Thymus (tissue), 11 donors: ENCODE measurements around the gene MRPS22. TPM values are rescaled to one million over a fixed set of nuclear protein-coding genes. Genes with fewer than 3 reads are reported as not detected.

Experiments used
- DNase-seq, 9 donors: peaks; one replicate each; pipeline ENCODE4 v3.0.0-alpha.2; 2013; ENCODE audit warnings: low spot score in 9 of 9, low read depth in 6 of 9, missing footprints in 1 of 9
- H3K27ac ChIP-seq, 2 donors: one replicate each; pipeline ENCODE4 v1.5.1; 2013; ENCODE audit warnings: control low read depth in 1 of 2, low read depth in 1 of 2, low read length in 1 of 2, mild to moderate bottlenecking in 1 of 2, moderate library complexity in 1 of 2
- H3K27me3 ChIP-seq, 2 donors: one replicate each; pipeline ENCODE4 v1.5.1; 2013; ENCODE audit warnings: low read length in 1 of 2; ENCODE audit not compliant: control insufficient read depth in 2 of 2, insufficient read depth in 1 of 2
- H3K36me3 ChIP-seq, 2 donors: one replicate each; pipeline ENCODE4 v1.5.1; 2013; ENCODE audit warnings: low read length in 1 of 2, mild to moderate bottlenecking in 1 of 2, moderate library complexity in 1 of 2; ENCODE audit not compliant: control insufficient read depth in 2 of 2, insufficient read depth in 2 of 2
- H3K4me1 ChIP-seq, 2 donors: one replicate each; pipeline ENCODE4 v1.5.1; 2013; ENCODE audit warnings: low read length in 2 of 2; ENCODE audit not compliant: control insufficient read depth in 2 of 2, insufficient read depth in 2 of 2
- H3K4me3 ChIP-seq, 2 donors: one replicate each; pipeline ENCODE4 v1.5.1; 2013; ENCODE audit warnings: low read length in 2 of 2, control low read depth in 1 of 2, mild to moderate bottlenecking in 1 of 2
- H3K9me3 ChIP-seq, 2 donors: one replicate each; pipeline ENCODE4 v1.5.1; 2013; ENCODE audit warnings: low read length in 1 of 2, mild to moderate bottlenecking in 1 of 2; ENCODE audit not compliant: control insufficient read depth in 2 of 2, insufficient read depth in 1 of 2
- whole genome bisulfite sequencing: extraction: QIAGEN DNeasy Blood & Tissue Kit; methylation state at CpG from one replicate; pipeline ENCODE4 v1.1.7; 2013; 5-methylcytosine and 5-hydroxymethylcytosine counted together
- polyA plus RNA-seq: library from polyadenylated mRNA; stranded (reverse); fragments of 200-250 nt; gene quantifications from one replicate; pipeline ENCODE4 v1.2.3, GENCODE V29; 2013
- total RNA-seq: library from RNA; stranded (reverse); fragments of 120-200 nt; gene quantifications from one replicate; pipeline ENCODE4 v1.2.4, GENCODE V29; 2013
- donor health status: healthy.

The MRPS22 gene
- total and polyA plus RNA-seq, 2 donors = 40.2 to 55.2 TPM

- no peak overlapping the region for H3K4me3 ChIP-seq
- H3K9me3 ChIP-seq = no peaks in the 10 kb centered on the region
- WGBS = 73% methylated on average over 4 of the region's 4 CpGs
These were observed 35.3 kb upstream of the MRPS22 start for GRCh38 chr3:139308560-139308959.

GRCh38 chr3:139309061-139309591 is 34.7 kb upstream of the MRPS22 start:
- no peaks in the 10 kb centered on the region for H3K27me3 ChIP-seq
- 50% methylated on average over 2 of the region's 2 CpGs for WGBS
- DNase-seq = no peak

More at GRCh38 chr3:139308560-139308959, 35.3 kb upstream of the MRPS22 start:
- no peak overlapping the region for H3K27ac ChIP-seq
- H3K4me1 ChIP-seq = no peaks in the 10 kb centered on the region
- DNase-seq = no peak
- H3K36me3 ChIP-seq = no peaks in the 10 kb centered on the region
- H3K27me3 ChIP-seq = no peaks in the 10 kb centered on the region

GRCh38 chr3:139309880-139310279 is 33.9 kb upstream of the MRPS22 start:
- no peaks in the 10 kb centered on the region for H3K36me3 ChIP-seq
- no peaks in the 10 kb centered on the region for H3K9me3 ChIP-seq
- H3K4me1 ChIP-seq = no peaks in the 10 kb centered on the region
- H3K27me3 ChIP-seq = no peaks in the 10 kb centered on the region
- H3K27ac ChIP-seq = no peak overlapping the region
- WGBS = 89% methylated on average over 4 of the region's 4 CpGs
- no peak for DNase-seq
- no peak overlapping the region for H3K4me3 ChIP-seq

More at GRCh38 chr3:139309061-139309591, 34.7 kb upstream of the MRPS22 start:
- Histone ChIP-seq H3K36me3 (no peaks in the 10 kb centered on the region), H3K4me1 (no peaks in the 10 kb centered on the region), H3K4me3 (no peak overlapping the region), H3K27ac (no peak overlapping the region), H3K9me3 (no peaks in the 10 kb centered on the region)

GRCh38 chr3:139310474-139310933 is 33.3 kb upstream of the MRPS22 start:
- Histone ChIP-seq H3K4me1 (no peaks in the 10 kb centered on the region), H3K27ac (no peak overlapping the region), H3K4me3 (no peak overlapping the region), H3K36me3 (no peaks in the 10 kb centered on the region), H3K27me3 (no peaks in the 10 kb centered on the region), H3K9me3 (no peaks in the 10 kb centered on the region)
- WGBS = 85% methylated on average over 8 of the region's 8 CpGs
- no peak for DNase-seq

DNA sequence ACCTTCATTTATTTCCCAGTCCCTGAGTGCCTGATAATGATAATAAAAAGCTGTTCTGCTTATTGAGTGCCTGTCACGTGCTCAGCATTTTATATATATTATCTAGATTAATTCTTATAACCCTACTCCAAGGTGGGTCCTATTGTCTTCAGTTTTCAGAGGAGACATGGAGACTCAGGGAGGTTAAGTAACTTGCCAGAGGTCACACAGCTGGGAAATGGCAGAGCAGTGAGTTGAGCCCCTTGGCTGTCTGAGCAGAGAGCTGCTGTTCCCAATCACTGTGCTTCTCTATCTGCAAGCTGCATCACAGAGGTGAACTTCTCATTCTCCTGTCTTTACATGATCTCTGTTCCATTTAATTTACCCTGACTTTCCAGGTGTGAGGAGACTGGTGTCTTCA is 32.3 kb upstream of the MRPS22 start:
- Histone ChIP-seq H3K4me1 (no peaks in the 10 kb centered on the region), H3K27ac (no peak overlapping the region), H3K27me3 (no peaks in the 10 kb centered on the region), H3K4me3 (no peak overlapping the region), H3K9me3 (no peaks in the 10 kb centered on the region), H3K36me3 (no peaks in the 10 kb centered on the region)
- DNase-seq = no peak
- 87% methylated on average over 1 of the region's 1 CpG for WGBS

GRCh38 chr3:139312416-139312815 is 31.4 kb upstream of the MRPS22 start:
- Histone ChIP-seq H3K4me1 (no peaks in the 10 kb centered on the region), H3K27me3 (no peaks in the 10 kb centered on the region), H3K27ac (no peak overlapping the region), H3K36me3 (no peaks in the 10 kb centered on the region), H3K9me3 (no peaks in the 10 kb centered on the region), H3K4me3 (no peak overlapping the region)
- DNase-seq = no peak
- WGBS = 92% methylated on average over 1 of the region's 1 CpG

- Histone ChIP-seq H3K4me1 (no peaks in the 10 kb centered on the region), H3K27me3 (no peaks in the 10 kb centered on the region), H3K36me3 (no peaks in the 10 kb centered on the region), H3K27ac (no peak overlapping the region), H3K4me3 (no peak overlapping the region), H3K9me3 (no peaks in the 10 kb centered on the region)
- 97% methylated on average over 2 of the region's 2 CpGs for WGBS
- no peak for DNase-seq
These were observed 30.9 kb upstream of the MRPS22 start for GRCh38 chr3:139312959-139313358.

DNA sequence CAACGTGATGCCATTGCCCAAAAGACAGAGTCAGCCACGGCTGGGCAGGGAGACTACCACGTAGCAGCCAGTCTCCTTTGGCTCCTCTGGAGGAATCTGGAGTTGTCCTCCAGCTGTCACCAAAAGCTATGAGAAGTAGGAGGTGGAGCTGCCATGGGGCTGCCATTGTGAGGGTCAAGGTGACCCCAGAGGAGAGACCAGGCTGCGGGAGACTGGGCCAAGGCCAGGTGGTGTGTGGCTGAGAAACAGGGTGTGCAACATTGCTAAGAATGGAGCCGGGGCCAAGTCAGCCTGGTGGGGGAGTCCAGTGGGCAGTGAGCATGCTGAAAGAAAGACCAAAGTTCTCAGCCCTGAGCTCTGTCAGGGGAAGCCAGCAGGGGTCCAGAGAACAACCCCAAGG is 29.9 kb upstream of the MRPS22 start:
- no peak for DNase-seq
- 89% methylated on average over 5 of the region's 5 CpGs for WGBS
- Histone ChIP-seq H3K9me3 (no peaks in the 10 kb centered on the region), H3K36me3 (no peaks in the 10 kb centered on the region), H3K27me3 (no peaks in the 10 kb centered on the region), H3K27ac (no peak overlapping the region), H3K4me1 (no peaks in the 10 kb centered on the region), H3K4me3 (no peak overlapping the region)

DNA sequence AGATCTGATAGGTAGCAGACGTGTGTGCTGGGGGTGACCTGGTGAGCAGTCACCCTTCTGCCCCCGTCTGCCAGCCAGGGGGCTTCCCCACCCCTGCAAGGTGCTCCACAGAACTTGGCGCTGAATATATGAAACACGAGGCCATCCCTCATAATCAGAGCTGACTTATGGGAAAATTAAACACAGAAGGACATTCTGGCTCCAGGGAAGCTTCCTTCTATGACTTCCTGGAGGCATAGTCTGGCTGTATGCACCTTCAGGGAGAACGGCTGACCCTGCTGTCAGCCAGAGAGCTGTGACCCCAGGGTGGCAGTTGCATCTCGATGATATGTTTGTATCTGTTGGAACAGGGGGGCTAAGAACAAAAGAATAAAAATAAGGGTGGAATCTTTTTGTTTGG is 26.6 kb upstream of the MRPS22 start:
- Histone ChIP-seq H3K9me3 (no peaks in the 10 kb centered on the region), H3K36me3 (no peaks in the 10 kb centered on the region), H3K4me1 (no peaks in the 10 kb centered on the region), H3K27ac (no peak overlapping the region), H3K27me3 (no peaks in the 10 kb centered on the region), H3K4me3 (no peak overlapping the region)
- no peak for DNase-seq
- WGBS = 87% methylated on average over 6 of the region's 6 CpGs
